ENCODE measurements around the gene LNP1. TPM values are rescaled to one million over a fixed set of nuclear protein-coding genes. Genes with fewer than 3 reads are reported as not detected.

LNP1 gene
- total and polyA plus RNA-seq, 4 donors: 1.1 to 4.7 (median 1.5) TPM

DNA sequence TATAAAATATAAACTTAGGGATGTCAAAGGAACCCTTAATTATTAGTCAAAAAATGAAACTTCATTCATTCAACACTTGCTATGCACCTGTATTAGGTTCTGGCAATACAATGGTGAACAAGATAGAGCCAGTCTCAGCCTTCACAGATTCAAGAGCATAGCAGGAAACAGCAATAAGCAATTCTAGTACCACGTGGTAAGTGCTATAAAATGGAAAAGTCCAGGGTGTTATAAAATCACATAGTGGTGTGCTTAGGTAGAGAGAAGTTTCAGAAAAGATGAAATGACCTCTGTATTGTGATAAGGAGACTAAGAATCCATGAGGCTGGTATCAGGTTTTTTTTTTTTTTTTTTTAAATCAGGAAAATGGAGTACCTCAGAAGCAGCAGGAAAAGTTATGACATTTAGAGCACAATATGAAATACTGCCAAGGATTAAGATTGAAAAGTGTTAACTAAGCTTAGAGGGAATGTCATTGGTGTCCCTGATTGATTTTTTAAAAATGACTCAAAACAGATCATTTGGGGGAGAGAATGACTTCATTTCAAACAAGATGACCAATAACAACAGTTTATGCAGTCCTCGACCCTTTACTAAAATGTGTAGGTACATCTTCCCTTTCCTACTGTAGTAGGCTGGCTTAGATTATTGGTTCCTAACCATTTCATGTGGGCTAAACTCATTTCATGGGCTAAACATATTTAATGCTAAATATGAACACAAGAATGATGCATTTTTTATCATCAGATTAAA lies 5.5 kb upstream of the LNP1 start:
- H3K9ac ChIP-seq (ENCODE audit: low read depth in 1 of 2, low read length in 2 of 2): peak overlapping the region in 1 of 2 donors; percentile 9
- no peak for TF ChIP-seq EGR1 (IDR thresholded peaks at IDR 0.05; ENCODE audit: low read depth in 2 of 2)
- no peak for TF ChIP-seq JUND (IDR thresholded peaks at IDR 0.05)
- no peak for TF ChIP-seq GABPA (IDR thresholded peaks at IDR 0.05 in 1 of 2, conservative IDR thresholded peaks at IDR 0.05 in 1 of 2)
- TF ChIP-seq HNF4G (IDR thresholded peaks at IDR 0.05): no peak
- TF ChIP-seq, protein P1, sequence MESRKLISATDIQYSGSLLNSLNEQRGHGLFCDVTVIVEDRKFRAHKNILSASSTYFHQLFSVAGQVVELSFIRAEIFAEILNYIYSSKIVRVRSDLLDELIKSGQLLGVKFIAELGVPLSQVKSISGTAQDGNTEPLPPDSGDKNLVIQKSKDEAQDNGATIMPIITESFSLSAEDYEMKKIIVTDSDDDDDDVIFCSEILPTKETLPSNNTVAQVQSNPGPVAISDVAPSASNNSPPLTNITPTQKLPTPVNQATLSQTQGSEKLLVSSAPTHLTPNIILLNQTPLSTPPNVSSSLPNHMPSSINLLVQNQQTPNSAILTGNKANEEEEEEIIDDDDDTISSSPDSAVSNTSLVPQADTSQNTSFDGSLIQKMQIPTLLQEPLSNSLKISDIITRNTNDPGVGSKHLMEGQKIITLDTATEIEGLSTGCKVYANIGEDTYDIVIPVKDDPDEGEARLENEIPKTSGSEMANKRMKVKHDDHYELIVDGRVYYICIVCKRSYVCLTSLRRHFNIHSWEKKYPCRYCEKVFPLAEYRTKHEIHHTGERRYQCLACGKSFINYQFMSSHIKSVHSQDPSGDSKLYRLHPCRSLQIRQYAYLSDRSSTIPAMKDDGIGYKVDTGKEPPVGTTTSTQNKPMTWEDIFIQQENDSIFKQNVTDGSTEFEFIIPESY (IDR thresholded peaks at IDR 0.05): no peak
- no peak for TF ChIP-seq TAF1 (conservative IDR thresholded peaks at IDR 0.05)
- TF ChIP-seq FOXA2 (IDR thresholded peaks at IDR 0.05): no peak
- no peak for TF ChIP-seq RAD21 (IDR thresholded peaks at IDR 0.05)
- TF ChIP-seq HNF4A (conservative IDR thresholded peaks at IDR 0.05): no peak
- no peak for TF ChIP-seq SP1 (IDR thresholded peaks at IDR 0.05)
- TF ChIP-seq, protein P2, sequence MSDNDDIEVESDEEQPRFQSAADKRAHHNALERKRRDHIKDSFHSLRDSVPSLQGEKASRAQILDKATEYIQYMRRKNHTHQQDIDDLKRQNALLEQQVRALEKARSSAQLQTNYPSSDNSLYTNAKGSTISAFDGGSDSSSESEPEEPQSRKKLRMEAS (IDR thresholded peaks at IDR 0.05): no peak
- TF ChIP-seq, protein P3, sequence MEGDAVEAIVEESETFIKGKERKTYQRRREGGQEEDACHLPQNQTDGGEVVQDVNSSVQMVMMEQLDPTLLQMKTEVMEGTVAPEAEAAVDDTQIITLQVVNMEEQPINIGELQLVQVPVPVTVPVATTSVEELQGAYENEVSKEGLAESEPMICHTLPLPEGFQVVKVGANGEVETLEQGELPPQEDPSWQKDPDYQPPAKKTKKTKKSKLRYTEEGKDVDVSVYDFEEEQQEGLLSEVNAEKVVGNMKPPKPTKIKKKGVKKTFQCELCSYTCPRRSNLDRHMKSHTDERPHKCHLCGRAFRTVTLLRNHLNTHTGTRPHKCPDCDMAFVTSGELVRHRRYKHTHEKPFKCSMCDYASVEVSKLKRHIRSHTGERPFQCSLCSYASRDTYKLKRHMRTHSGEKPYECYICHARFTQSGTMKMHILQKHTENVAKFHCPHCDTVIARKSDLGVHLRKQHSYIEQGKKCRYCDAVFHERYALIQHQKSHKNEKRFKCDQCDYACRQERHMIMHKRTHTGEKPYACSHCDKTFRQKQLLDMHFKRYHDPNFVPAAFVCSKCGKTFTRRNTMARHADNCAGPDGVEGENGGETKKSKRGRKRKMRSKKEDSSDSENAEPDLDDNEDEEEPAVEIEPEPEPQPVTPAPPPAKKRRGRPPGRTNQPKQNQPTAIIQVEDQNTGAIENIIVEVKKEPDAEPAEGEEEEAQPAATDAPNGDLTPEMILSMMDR (IDR thresholded peaks at IDR 0.05; ENCODE audit: low read depth, low read length, missing input control): no peak
- TF ChIP-seq YY1 (IDR thresholded peaks at IDR 0.05): no peak
- TF ChIP-seq, protein P4, sequence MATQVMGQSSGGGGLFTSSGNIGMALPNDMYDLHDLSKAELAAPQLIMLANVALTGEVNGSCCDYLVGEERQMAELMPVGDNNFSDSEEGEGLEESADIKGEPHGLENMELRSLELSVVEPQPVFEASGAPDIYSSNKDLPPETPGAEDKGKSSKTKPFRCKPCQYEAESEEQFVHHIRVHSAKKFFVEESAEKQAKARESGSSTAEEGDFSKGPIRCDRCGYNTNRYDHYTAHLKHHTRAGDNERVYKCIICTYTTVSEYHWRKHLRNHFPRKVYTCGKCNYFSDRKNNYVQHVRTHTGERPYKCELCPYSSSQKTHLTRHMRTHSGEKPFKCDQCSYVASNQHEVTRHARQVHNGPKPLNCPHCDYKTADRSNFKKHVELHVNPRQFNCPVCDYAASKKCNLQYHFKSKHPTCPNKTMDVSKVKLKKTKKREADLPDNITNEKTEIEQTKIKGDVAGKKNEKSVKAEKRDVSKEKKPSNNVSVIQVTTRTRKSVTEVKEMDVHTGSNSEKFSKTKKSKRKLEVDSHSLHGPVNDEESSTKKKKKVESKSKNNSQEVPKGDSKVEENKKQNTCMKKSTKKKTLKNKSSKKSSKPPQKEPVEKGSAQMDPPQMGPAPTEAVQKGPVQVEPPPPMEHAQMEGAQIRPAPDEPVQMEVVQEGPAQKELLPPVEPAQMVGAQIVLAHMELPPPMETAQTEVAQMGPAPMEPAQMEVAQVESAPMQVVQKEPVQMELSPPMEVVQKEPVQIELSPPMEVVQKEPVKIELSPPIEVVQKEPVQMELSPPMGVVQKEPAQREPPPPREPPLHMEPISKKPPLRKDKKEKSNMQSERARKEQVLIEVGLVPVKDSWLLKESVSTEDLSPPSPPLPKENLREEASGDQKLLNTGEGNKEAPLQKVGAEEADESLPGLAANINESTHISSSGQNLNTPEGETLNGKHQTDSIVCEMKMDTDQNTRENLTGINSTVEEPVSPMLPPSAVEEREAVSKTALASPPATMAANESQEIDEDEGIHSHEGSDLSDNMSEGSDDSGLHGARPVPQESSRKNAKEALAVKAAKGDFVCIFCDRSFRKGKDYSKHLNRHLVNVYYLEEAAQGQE (IDR thresholded peaks at IDR 0.05): no peak
- no peak for TF ChIP-seq NR2F2 (IDR thresholded peaks at IDR 0.05)
- no peak for TF ChIP-seq RXRA (IDR thresholded peaks at IDR 0.05)
- TF ChIP-seq, protein P5, sequence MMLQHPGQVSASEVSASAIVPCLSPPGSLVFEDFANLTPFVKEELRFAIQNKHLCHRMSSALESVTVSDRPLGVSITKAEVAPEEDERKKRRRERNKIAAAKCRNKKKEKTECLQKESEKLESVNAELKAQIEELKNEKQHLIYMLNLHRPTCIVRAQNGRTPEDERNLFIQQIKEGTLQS (IDR thresholded peaks at IDR 0.05): no peak
- no peak for TF ChIP-seq FOXA1 (IDR thresholded peaks at IDR 0.05)
- no peak overlapping the region for H3K4me3 ChIP-seq (ENCODE audit: low read depth in 1 of 3, low read length in 3 of 3)
- H3K9me3 ChIP-seq (ENCODE audit: control insufficient read depth in 4 of 4, low read length in 3 of 4): no peaks in the 10 kb centered on the region
- peaks cover 6 to 41% (median 35%) of the 10 kb centered on the region in 4 donors for H3K4me1 ChIP-seq (ENCODE audit: control insufficient read depth in 4 of 4, insufficient read depth in 4 of 4, low read length in 3 of 4)
- H3K27me3 ChIP-seq (ENCODE audit: control insufficient read depth in 4 of 4, insufficient read depth in 4 of 4, low read length in 3 of 4): no peaks in the 10 kb centered on the region
- no peak overlapping the region for H3K27ac ChIP-seq (ENCODE audit: low read depth in 1 of 2, low read length in 2 of 2)
- no peak for DNase-seq (ENCODE audit: low spot score)
- no peaks in the 10 kb centered on the region for H3K36me3 ChIP-seq (ENCODE audit: control insufficient read depth in 4 of 4, insufficient read depth in 3 of 4, low read depth in 1 of 4, low read length in 3 of 4)
- 65% methylated on average over 2 of the region's 2 CpGs for WGBS
